Stimulated activated memory B cell treated with anti-CD40 and anti-IgM and Interleukin-4, amounts not matched to agents 10 μg/mL and 1 μg/mL and 100 μg/mL, for 72 hours (primary cell): ENCODE results near the gene CST6.
A peak's percentile ranks its signal among the peaks of the same experiment; 100 is the strongest.
"Not testable (repeated sequence)": the region's sequence is repeated elsewhere in the genome, so short reads cannot be mapped to it uniquely, and the experiment has no call there.

Source experiments
- ATAC-seq: fragments of 150-1000 bp; cut with Tn5 transposase; 2 replicates; pipeline ENCODE4 v1.10.0; 2021
- H3K27ac Mint-ChIP-seq: one replicate; pipeline ENCODE4 v1.8.0; 2022; ENCODE audit warnings: mild to moderate bottlenecking, mixed read lengths
- H3K27me3 Mint-ChIP-seq: one replicate; pipeline ENCODE4 v1.8.0; 2022; ENCODE audit warnings: mixed read lengths
- H3K36me3 Mint-ChIP-seq: one replicate; pipeline ENCODE4 v1.8.0; 2022; ENCODE audit warnings: mixed read lengths
- H3K4me1 Mint-ChIP-seq: one replicate; pipeline ENCODE4 v1.8.0; 2022; ENCODE audit warnings: mixed read lengths
- H3K4me3 Mint-ChIP-seq: one replicate; pipeline ENCODE4 v1.8.0; 2022; ENCODE audit warnings: mild to moderate bottlenecking, moderate library complexity, mixed read lengths
- H3K9me3 Mint-ChIP-seq: one replicate; pipeline ENCODE4 v1.8.0; 2022; ENCODE audit warnings: mixed read lengths

The CST6 gene

GRCh38 chr11:66006134-66006890 is 5.5 kb upstream of the CST6 start:
- H3K27ac Mint-ChIP-seq, result no peak overlapping the region

GRCh38 chr11:66006891-66007176 is 5.0 kb upstream of the CST6 start:
- Mint-ChIP-seq H3K4me3 (no peak overlapping the region), H3K27ac (no peak overlapping the region)

More at GRCh38 chr11:66006134-66006890, 5.5 kb upstream of the CST6 start:
- Mint-ChIP-seq H3K4me3 (no peak overlapping the region), H3K36me3 (peaks cover 12% of the 10 kb centered on the region), H3K4me1 (peaks cover 27% of the 10 kb centered on the region), H3K9me3 (no peaks in the 10 kb centered on the region), H3K27me3 (no peaks in the 10 kb centered on the region)
- ATAC-seq, result no peak

GRCh38 chr11:66007201-66007634 is 4.6 kb upstream of the CST6 start:
- peaks cover 12% of the 10 kb centered on the region for H3K36me3 Mint-ChIP-seq
- no peak for ATAC-seq
- no peaks in the 10 kb centered on the region for H3K27me3 Mint-ChIP-seq
- H3K27ac Mint-ChIP-seq, result no peak overlapping the region
- H3K4me3 Mint-ChIP-seq, result no peak overlapping the region
- no peaks in the 10 kb centered on the region for H3K9me3 Mint-ChIP-seq
- H3K4me1 Mint-ChIP-seq, result peaks cover 27% of the 10 kb centered on the region

More at GRCh38 chr11:66006891-66007176, 5.0 kb upstream of the CST6 start:
- Mint-ChIP-seq H3K4me1 (peaks cover 27% of the 10 kb centered on the region), H3K36me3 (peaks cover 12% of the 10 kb centered on the region), H3K9me3 (no peaks in the 10 kb centered on the region), H3K27me3 (no peaks in the 10 kb centered on the region)
- no peak for ATAC-seq

- peaks cover 19% of the 10 kb centered on the region for H3K4me1 Mint-ChIP-seq
- H3K27me3 Mint-ChIP-seq, result no peaks in the 10 kb centered on the region
- peaks cover 12% of the 10 kb centered on the region for H3K36me3 Mint-ChIP-seq
- H3K4me3 Mint-ChIP-seq, result no peak overlapping the region
- peak overlapping the region; percentile 55 for H3K27ac Mint-ChIP-seq
- ATAC-seq, result no peak
- H3K9me3 Mint-ChIP-seq, result no peaks in the 10 kb centered on the region
Observed at GRCh38 chr11:66008095-66008467, 3.7 kb upstream of the CST6 start.

GRCh38 chr11:66008468-66009101 is 3.2 kb upstream of the CST6 start:
- Mint-ChIP-seq H3K4me3 (no peak overlapping the region), H3K27me3 (no peaks in the 10 kb centered on the region)

GRCh38 chr11:66010036-66010435 is 1.8 kb upstream of the CST6 start:
- not testable (repeated sequence) for H3K4me1 Mint-ChIP-seq, H3K27me3 Mint-ChIP-seq, H3K9me3 Mint-ChIP-seq, ATAC-seq, H3K4me3 Mint-ChIP-seq, H3K27ac Mint-ChIP-seq, H3K36me3 Mint-ChIP-seq

More at GRCh38 chr11:66008468-66009101, 3.2 kb upstream of the CST6 start:
- H3K4me1 Mint-ChIP-seq, result peaks cover 14% of the 10 kb centered on the region
- no peak for ATAC-seq
- H3K36me3 Mint-ChIP-seq, result peaks cover 12% of the 10 kb centered on the region
- H3K27ac Mint-ChIP-seq, result peak overlapping the region; percentile 55
- no peaks in the 10 kb centered on the region for H3K9me3 Mint-ChIP-seq

GRCh38 chr11:66011239-66011784 is 496 bp upstream of the CST6 start:
- no peaks in the 10 kb centered on the region for H3K4me1 Mint-ChIP-seq
- no peak overlapping the region for H3K4me3 Mint-ChIP-seq
- ATAC-seq, result no peak
- no peaks in the 10 kb centered on the region for H3K9me3 Mint-ChIP-seq
- no peaks in the 10 kb centered on the region for H3K36me3 Mint-ChIP-seq
- H3K27ac Mint-ChIP-seq, result no peak overlapping the region
- H3K27me3 Mint-ChIP-seq, result no peaks in the 10 kb centered on the region

- no peaks in the 10 kb centered on the region for H3K36me3 Mint-ChIP-seq
- no peaks in the 10 kb centered on the region for H3K4me1 Mint-ChIP-seq
- H3K27me3 Mint-ChIP-seq, result no peaks in the 10 kb centered on the region
- ATAC-seq, result no peak
- H3K9me3 Mint-ChIP-seq, result no peaks in the 10 kb centered on the region
- no peak overlapping the region for H3K4me3 Mint-ChIP-seq
- H3K27ac Mint-ChIP-seq, result no peak overlapping the region
Observed at GRCh38 chr11:66012371-66012945, 650 bp downstream of the CST6 start.

- Mint-ChIP-seq H3K4me1 (no peaks in the 10 kb centered on the region), H3K27me3 (no peaks in the 10 kb centered on the region), H3K36me3 (no peaks in the 10 kb centered on the region), H3K9me3 (no peaks in the 10 kb centered on the region), H3K27ac (no peak overlapping the region), H3K4me3 (no peak overlapping the region)
- no peak for ATAC-seq
Observed at GRCh38 chr11:66012946-66013761, 1.3 kb downstream of the CST6 start.

- ATAC-seq, result no peak
- no peaks in the 10 kb centered on the region for H3K36me3 Mint-ChIP-seq
- H3K27me3 Mint-ChIP-seq, result no peaks in the 10 kb centered on the region
- no peaks in the 10 kb centered on the region for H3K4me1 Mint-ChIP-seq
- H3K4me3 Mint-ChIP-seq, result no peak overlapping the region
- no peak overlapping the region for H3K27ac Mint-ChIP-seq
- no peaks in the 10 kb centered on the region for H3K9me3 Mint-ChIP-seq
Observed at GRCh38 chr11:66013762-66014100, 1.9 kb downstream of the CST6 start.

GRCh38 chr11:66014804-66015453 is 3.1 kb downstream of the CST6 start:
- Mint-ChIP-seq H3K9me3 (no peaks in the 10 kb centered on the region), H3K36me3 (no peaks in the 10 kb centered on the region), H3K27me3 (no peaks in the 10 kb centered on the region), H3K4me3 (no peak overlapping the region), H3K4me1 (no peaks in the 10 kb centered on the region), H3K27ac (no peak overlapping the region)
- no peak for ATAC-seq

GRCh38 chr11:66015454-66015881 is 3.7 kb downstream of the CST6 start:
- Mint-ChIP-seq H3K27me3 (no peaks in the 10 kb centered on the region), H3K9me3 (no peaks in the 10 kb centered on the region), H3K36me3 (no peaks in the 10 kb centered on the region), H3K4me1 (peaks cover 5% of the 10 kb centered on the region), H3K4me3 (no peak overlapping the region), H3K27ac (no peak overlapping the region)
- no peak for ATAC-seq

GRCh38 chr11:66015936-66016792 is 4.4 kb downstream of the CST6 start:
- ATAC-seq, result no peak
- peaks cover 9% of the 10 kb centered on the region for H3K4me1 Mint-ChIP-seq
- H3K27ac Mint-ChIP-seq, result no peak overlapping the region
- H3K36me3 Mint-ChIP-seq, result no peaks in the 10 kb centered on the region
- H3K9me3 Mint-ChIP-seq, result no peaks in the 10 kb centered on the region
- H3K27me3 Mint-ChIP-seq, result no peaks in the 10 kb centered on the region
- H3K4me3 Mint-ChIP-seq, result no peak overlapping the region

GRCh38 chr11:66016793-66017177 is 5.0 kb downstream of the CST6 start:
- H3K4me3 Mint-ChIP-seq, result no peak overlapping the region
- H3K27me3 Mint-ChIP-seq, result no peaks in the 10 kb centered on the region
- no peak overlapping the region for H3K27ac Mint-ChIP-seq
- no peak for ATAC-seq
- H3K4me1 Mint-ChIP-seq, result peaks cover 11% of the 10 kb centered on the region
- no peaks in the 10 kb centered on the region for H3K9me3 Mint-ChIP-seq
- no peaks in the 10 kb centered on the region for H3K36me3 Mint-ChIP-seq
